ENCODE results near the gene HJV. TPM values are rescaled to one million over a fixed set of nuclear protein-coding genes. Genes with fewer than 3 reads are reported as not detected.

The HJV gene
- total and polyA plus RNA-seq, 2 of the 13 experiments (the other 11 are each of a cell fraction or from before 2014, with no cell fraction given) = 0.18 TPM; not detected in 1

GRCh38 chr1:146051852-146052676 lies 30.5 kb upstream of the HJV start (continued):
- TF ChIP-seq HMGXB4 (CRISPR knock-in tag; IDR thresholded peaks at IDR 0.05; ENCODE audit: borderline replicate concordance in 1 of 2, low read depth in 1 of 2) (peak; percentile 73 to 83; a peak in 3 of 4 replicates), MIXL1 (CRISPR knock-in tag; IDR thresholded peaks at IDR 0.05) (peak; percentile 97), FOXP4 (CRISPR knock-in tag; IDR thresholded peaks at IDR 0.05) (peak; percentile 68; the same call in 1 of the 2 replicates), ZNF512B (CRISPR knock-in tag; IDR thresholded peaks at IDR 0.05; ENCODE audit: borderline replicate concordance) (peak; percentile 86; the same call in 1 of the 2 replicates), FLYWCH1 (CRISPR knock-in tag; IDR thresholded peaks at IDR 0.05) (peak; percentile 85; the same call in 1 of the 2 replicates), GZF1 (CRISPR knock-in tag; IDR thresholded peaks at IDR 0.05) (peak; percentile 58; the same call in 1 of the 2 replicates), ZKSCAN5 (CRISPR knock-in tag; IDR thresholded peaks at IDR 0.05) (0 out of 2 replicates have a peak, but pooled peaks have one; percentile 49), DR1 (CRISPR knock-in tag; IDR thresholded peaks at IDR 0.05) (peak; percentile 48; the same call in 1 of the 2 replicates), IKZF4 (CRISPR knock-in tag; IDR thresholded peaks at IDR 0.05; ENCODE audit: borderline replicate concordance, low read depth, not compliant biosample characterization) (peak; percentile 87), IRX3 (CRISPR knock-in tag; IDR thresholded peaks at IDR 0.05; ENCODE audit: borderline replicate concordance, low read depth) (peak; percentile 95), ATF3 (CRISPR knock-in tag; IDR thresholded peaks at IDR 0.05) (peak; percentile 65; the same call in 1 of the 2 replicates), ERF (CRISPR knock-in tag; IDR thresholded peaks at IDR 0.05) (peak; percentile 68; the same call in 1 of the 2 replicates), SRF (IDR thresholded peaks at IDR 0.05; ENCODE audit: low read depth, low read length) (peak; percentile 76; the same call in 1 of the 2 replicates), ZBTB2 (CRISPR knock-in tag; IDR thresholded peaks at IDR 0.05; ENCODE audit: low read depth) (0 out of 2 replicates have a peak, but pooled peaks have one; percentile 80), KAT8 (CRISPR knock-in tag; IDR thresholded peaks at IDR 0.05) (peak; percentile 87), MBD4 (IDR thresholded peaks at IDR 0.05; ENCODE audit: borderline replicate concordance, low read length) (peak; percentile 97)
